DMS153 (cell line): ENCODE measurements around the gene F8.
"Not testable (repeated sequence)": the region's sequence is repeated elsewhere in the genome, so short reads cannot be mapped to it uniquely, and the experiment has no call there.

Experiments used
- DNase-seq: peaks from one replicate; lab custom pipeline; 2025; lab: John Stamatoyannopoulos, UW

F8 gene

DNA sequence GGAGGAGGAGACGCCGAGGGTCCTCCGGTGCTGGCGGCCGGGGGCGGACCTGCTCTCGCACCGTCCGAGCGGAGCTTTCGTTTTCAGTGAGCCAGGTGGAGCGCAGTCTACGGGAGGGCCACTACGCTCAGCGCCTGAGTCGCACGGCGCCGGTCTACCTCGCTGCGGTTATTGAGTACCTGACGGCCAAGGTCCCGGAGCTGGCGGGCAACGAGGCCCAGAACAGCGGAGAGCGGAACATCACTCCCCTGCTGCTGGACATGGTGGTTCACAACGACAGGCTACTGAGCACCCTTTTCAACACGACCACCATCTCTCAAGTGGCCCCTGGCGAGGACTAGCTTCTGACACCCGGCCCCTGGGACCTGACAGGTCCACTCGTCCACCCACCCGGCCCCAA is 137.5 kb downstream of the F8 start:
- DNase-seq, result not testable (repeated sequence)

DNA sequence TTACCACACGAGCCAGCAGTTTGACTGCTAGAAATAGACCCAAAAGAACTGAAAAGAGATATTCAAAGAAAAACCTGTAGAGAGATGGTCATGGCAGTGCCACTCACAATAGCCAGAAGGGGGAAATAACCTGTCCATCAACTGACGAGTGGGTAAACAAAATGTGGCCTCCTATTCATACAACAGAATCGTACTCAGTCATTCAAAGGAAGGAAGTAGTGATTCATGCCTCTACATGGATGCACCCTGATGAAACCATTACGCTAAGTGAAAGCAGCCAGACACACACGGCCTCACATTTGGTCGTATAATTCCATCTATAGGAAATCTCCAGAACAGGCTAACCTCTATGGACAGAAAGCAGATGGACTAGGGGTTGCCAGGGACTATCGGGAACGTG is 138.5 kb downstream of the F8 start:
- DNase-seq, result not testable (repeated sequence)

DNA sequence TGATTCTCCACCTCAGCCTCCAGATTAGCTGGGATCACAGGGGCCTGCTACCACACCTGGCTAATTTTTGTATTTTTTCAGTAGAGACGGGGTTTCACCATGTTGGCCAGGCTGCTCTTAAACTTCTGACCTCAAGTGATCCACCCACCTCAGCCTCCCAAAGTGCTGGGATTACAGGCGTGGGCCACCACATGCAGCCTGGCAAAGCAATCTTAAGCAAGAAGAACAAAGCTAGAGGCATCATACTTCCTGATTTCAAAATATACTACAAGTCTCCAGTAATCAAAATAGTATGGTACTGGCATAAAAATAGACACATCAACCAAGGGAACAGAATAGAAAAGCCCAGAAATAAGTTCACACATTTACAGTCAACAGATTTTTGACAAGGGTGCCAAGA is 149.2 kb downstream of the F8 start:
- no peak for DNase-seq

DNA sequence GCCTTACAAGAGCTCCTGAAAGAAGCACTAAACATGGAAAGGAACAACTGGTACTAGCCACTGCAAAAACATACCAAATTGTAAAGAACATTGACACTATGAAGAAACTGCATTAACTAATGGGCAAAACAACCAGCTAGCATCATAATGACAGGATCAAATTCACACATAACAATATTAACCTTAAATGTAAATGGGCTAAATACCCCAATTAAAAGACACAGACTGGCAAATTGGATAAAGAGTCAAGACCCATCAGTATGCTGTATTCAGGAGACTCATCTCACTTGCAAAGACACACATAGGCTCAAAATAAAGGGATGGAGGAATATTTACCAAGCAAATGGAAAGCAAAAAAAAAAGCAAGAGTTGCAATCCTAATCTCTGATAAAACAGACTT is 154.0 kb downstream of the F8 start:
- not testable (repeated sequence) for DNase-seq

DNA sequence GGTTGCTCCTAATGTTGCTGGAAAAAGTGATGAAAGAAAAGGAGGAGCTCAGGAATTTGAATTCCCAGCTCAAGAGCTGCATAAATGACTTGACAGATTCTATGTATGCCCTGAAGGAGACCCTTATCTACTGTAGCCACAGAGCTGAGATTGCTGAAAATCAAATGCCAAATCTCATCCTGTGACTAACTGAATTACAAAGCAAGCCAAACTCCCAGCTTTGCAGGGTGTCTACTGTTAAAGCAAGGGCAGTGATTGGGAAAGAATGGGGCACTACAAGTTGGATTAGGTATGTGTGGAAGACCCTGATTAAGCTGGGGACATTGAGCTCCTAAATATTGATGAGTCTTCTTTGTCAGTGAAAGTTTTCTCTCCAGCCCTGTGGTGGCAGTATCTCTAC is 167.3 kb downstream of the F8 start:
- DNase-seq, result no peak

DNA sequence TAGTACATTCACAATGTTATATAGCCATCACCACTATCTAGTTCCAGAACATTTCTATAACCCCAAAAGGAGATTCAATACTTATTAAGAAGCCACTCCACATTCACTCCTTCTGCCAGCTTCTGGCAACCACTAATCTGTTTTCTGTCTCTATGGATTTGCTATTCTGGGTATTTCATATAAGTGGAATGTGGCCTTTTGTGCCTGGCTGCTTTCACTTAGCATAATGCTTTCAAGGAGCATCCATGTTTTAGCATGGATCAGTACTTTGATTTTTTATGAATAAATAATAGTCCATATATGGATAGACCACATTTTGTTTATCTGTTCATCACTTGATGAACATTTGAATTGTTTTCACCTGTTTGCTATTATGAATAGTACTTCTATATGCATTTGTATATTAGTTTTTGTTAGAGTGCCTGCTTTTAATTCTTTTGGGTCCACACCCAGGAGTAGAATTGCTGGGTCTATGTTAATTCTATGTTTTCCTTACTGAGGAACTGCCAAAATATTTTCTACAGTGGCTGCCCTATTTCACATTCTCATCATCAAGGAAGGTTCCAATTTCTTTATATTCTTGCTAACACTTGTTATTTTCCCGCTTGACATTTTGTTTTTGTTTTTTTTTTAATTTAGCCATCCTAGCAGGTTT is 171.4 kb downstream of the F8 start:
- DNase-seq, result no peak

DNA sequence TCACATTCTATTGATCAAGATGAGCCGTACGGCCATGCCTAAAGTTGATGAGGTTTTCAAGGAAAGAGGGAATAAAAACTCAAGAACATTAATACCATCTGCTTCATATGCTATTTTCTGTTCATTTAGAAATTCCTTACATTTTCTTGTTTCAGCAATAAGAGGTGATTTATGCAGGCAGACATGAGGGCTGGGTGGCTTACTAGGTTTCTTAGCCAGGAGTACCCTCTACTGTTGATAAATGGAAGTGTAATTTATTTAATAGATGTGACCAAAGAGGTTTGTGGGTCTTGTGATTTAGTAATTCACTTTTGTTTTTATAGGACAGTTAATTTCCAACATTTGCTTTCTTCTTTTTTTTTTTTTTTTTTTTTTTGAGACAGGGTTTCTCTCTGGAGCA is 181.7 kb downstream of the F8 start:
- DNase-seq, result peak; percentile 48

DNA sequence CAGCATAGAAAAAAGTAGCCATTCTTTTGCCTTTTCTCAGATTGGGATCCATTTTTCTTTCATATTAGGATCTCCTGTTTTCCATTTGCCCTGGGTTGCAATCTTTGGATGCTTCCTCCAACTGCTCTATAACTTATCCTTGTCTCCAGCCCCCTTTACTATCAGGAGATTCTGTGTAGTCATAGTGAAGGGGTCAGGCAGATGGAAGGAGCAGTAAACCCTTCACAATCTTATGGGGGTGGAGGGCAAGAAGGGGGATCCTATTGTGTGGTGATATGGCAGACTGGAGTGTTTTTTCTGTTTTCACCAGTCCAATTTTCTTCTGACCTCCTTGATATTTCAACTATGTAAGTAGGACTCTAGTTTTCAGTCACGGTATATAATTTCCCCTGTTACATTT is 186.4 kb downstream of the F8 start:
- DNase-seq, result no peak

DNA sequence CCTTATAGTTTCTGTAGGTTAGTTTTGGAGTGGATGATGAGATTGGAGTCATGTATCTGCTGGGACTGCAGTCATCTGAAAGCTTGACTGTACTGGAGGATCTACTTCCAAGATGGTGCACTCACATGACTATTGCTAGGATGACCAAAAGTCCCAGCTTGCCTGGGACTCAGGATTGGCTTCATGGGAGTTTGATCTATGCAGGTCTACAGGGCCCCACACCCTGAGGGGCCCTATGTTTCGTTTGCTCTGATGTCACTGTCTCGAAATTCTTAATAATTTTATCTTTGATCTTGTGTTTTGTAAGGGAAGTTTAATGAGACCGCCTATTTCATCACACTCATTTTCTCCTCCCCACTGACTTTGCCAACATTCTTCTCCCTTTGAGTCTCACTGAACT is 188.0 kb downstream of the F8 start, which contains the start of gene SMIM9:
Gene SMIM9 (minus strand): TSS at position 101 of the 400 bp plus-strand sequence. CDS start 3,806 bp downstream, outside the sequence.
- DNase-seq, result no peak

DNA sequence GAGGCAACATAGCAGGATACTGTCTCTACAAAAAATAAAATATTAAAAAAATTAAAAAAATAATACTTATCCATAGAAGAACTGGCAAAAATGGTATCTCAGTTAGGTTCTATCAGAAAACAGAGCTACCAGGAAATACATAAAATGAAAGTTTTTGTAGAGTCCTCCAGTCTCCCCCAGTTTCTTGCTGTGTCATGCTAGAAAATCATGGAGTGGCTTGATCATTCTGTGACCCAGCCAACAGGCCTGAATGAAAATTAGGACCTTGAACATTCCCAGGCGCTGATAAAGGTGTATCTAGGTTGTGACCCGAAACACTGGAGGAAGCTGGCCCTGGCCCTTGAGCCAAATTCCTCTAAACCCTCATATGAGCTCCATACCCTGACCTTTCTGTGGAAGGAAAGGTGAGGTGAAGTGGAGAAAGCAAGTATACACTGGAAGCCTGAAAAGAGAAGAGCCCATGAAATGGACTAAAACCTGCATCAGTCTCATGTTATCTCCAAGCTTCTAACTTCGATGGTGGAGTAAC is 188.7 kb downstream of the F8 start:
- DNase-seq, result no peak

DNA sequence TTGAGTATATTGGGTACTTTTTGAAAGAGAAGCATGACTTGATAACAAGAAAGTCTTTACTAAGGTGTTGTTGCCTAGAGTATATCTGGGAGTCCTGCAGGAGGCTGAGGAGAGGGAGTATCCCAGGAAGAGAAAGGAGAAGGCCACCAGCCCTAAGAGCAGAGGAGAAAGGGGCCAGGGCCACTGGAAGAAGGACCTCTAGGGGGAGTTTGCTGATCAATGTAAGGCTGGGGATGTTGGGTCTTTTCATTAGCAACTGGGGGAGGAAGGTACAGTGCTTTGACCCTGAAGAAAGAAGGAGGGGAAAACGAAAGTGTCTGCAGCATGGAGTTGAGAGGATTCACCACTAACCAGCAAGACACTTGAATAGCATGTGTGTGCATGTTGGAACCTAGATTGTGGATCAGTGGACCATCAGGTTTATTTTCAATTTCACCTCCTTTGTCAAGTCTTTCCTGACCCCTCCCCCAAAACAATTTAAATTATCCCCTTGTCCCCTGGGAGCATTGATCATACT is 192.5 kb downstream of the F8 start:
- no peak for DNase-seq

DNA sequence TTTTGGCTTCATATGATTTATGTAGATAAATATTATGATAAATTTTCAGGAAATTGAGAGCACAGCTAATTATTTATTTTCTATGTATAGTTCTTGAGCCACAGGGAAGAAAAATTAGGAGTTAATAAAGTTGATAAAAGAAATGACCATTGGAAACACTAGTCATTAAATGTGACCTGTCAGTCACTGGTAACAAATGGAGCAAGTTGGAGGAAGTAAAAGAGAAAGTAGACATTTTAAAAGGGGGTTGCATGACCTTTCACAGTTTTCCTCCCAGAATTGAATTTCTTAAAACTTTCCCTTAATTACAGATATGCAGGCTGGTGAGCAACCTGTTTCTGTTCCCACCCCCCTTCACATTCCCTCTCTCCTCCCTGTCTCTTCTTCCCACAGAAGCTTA is 193.4 kb downstream of the F8 start:
- no peak for DNase-seq

DNA sequence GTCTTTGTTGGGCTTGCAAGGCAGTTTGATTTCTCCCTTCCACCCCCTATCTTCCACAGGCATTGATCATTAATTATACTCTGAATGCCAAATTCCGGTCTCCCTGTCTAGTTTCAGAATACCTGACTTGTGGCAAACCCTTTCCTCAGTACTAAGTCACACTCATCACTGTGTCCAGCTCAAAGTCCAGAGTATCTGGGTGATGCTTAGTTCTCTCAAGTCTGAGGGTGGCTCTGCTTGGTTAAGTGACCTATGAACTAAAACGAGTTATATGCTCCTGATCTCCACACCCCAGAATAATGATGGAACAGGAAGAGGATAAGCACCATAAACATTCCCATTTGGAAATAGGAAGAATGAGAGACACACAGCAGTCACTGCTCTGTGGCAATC is 194.5 kb downstream of the F8 start:
- no peak for DNase-seq

DNA sequence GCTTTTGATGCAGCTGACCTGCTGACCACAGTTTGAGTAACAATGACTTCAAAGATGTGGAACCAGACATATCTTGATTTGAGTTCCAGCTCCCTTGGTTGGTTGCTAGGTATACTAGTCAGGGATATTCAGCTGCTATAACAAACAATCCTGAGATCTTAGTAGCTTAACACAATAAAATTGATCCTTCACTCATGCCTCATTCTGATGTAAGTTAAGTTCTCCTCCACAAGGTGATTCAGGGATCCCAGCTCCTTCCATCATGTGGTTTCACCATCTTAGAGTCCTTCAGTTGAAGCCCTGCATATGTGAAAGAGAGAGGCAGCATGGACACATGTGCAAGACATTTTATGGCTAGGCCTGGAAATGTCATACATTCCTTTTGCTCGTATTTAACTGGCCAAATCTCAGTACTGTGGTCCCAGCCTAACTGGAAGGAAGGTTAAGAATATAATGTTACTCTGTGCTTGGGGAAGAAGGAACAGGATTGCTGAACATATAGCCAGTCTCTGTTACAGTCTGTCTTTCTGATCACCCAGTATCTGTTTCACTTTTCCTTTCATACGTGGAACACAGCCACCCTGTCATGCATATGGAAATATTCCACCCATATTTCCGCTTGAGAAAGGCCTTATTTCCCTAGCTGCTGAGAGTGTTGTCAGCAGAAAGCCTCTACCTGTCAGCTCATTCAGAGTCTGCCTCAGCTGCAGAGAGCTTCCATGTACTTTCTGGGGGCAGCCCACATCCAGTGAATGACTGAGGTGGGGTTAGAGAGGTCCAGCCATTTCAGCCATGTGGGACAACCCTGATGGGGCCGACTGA is 195.1 kb downstream of the F8 start:
- no peak for DNase-seq

DNA sequence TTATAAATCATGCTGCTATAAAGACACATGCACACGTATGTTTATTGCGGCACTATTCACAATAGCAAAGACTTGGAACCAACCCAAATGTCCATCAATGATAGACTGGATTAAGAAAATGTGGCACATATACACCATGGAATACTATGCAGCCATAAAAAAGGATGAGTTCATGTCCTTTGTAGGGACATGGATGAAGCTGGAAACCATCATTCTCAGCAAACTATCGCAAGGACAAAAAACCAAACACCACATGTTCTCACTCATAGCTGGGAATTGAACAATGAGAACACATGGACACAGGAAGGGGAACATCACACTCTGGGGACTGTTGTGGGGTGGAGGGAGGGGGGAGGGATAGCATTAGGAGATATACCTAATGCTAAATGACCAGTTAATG is 196.9 kb downstream of the F8 start:
- DNase-seq, result not testable (repeated sequence)

DNA sequence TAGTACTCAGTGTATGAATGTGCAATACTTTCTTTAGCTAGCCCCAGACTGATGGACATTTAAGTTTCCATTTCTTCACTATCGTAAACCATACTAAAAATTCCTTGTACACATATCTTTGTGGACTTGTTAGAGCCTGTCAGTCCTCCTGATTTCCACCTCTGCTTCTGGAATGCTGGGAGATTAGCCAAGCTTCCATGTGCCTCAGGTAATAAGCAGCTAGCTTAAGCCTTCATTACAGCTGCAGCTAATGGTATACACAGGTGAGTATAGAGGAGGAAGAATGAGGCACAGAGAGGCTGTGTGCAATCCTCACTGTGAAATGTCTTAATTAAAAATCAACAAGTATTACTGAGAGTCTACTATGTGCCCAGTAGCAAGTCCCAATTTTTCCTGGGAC is 197.9 kb downstream of the F8 start:
- DNase-seq, result no peak

DNA sequence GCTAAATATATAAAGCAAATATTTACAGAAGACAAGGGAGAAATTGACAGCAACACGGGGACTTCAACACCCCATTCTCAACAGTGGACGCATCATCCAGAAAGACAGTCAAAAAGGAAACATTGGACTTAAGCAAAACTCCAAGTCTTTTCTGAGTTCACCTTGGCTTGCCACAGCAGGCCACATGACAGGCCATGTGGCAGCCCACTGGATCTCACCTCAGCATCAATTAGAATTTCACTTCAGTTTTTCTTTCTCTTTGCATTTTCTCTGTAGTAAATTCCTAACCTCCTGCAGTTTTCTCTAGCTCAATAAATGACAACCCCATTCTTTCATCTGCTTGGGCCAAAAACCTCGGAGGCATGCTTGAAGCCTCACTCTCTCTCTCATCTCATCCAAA is 200.5 kb downstream of the F8 start:
- no peak for DNase-seq

DNA sequence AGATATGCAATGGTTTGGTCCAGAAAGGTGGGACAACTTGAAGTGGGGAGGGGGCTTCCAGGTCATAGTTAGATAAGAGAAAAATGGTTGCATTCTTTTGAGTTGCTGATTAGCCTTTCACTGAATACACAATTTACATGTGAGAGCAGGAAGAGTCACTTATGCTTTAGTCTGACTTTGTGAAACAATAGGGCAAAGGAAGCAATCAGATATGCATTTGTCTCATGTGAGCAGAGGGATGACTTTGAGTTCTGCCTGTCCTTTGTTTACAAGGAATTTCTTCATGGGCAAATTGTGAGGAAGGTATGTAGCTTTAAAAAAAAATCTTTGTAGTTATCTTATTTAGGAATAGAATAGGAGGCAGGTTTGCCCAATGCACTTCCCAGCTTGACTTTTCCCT is 201.0 kb downstream of the F8 start:
- no peak for DNase-seq

DNA sequence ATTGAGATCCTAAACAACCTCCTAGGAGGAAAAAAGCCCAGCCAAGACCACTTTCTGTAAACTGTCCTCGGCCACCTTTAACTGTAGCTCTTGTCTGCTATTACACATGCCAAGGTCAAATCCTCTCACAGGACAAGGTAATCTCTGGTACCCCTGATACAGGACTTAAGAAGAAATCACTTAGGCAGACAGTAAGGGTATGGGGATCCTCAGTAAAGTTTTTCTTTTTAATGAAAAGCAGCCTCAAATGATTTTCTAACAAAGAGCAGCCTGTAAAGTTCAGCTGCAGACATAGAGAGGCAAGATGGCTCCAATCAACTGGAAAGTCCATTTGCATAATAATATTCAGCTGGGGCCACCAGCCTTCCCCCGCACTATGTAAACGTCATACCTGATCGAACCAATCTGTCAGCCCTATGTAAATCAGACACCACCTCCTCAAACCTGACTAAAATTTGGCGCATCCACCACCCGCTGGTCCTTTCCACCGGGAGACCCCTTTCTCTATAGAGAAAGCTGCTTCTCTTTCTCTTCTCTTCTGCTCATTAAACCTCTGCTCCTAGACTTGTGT is 202.7 kb downstream of the F8 start:
- DNase-seq, result no peak

DNA sequence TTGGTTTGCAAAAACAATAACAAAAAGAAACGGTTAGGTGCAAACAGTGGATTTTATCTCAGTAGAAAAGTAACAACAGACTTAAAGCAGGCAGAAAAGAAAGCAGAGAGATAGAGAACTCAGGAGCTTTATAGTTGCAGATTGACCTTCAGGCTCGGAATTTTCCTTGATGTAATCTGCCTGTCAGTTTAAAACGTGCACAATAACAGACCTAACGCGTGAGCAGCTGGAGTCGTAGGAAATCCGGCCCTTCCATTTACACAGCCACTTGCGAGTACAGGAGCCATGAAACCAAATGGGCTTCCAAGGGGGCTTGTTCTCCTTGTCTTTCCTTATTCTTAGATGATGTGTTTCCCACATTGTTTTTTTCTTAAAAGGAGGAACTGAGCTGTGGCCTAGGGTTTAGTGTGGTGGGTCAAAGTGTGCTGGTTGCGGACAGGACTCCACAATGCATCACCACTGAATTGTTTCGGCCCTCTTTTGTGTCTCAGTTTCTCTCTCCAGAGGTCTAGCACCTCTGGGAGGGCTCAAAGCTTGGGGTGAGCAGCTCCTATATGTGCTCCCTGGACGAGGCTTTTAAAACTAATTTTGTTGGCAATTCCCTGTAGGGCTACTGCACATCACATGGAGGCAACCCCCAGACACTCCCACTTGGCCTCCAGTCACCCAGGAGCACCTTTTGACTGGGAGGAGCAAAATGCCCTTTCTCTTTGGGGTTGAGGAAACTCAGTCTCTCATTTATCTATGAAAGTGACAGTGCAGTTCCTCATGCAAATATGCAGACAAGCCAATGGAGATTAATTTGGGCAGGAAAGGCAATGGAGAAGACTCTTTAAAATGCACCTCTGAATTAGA is 203.4 kb downstream of the F8 start:
- DNase-seq, result no peak

DNA sequence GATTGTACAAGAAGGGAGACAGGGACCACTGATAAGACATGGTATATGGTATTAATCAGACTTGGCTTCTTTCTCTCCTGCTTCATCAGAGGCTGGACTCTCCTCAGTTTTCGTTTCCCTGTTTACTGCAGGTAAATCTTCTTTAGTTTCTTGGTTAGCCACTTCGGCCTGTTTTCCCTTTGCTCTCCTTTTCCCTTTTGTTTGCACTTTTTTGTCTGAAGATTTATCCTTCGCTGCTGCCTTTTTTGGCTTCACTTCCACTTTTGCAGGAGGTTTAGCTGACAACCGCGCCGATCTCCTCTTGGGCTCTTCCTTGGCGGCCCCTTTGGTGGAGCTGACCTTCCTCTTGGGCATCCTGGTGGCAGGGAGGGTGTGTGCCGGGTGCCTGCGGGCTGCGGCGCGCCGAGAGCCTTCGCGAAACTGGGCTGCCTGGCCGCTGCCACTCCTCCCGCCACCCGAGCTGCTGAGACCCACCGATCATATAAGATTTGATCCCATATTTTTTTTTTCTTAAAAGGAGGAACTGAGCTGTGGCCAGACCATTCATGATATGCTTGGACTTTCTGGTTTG is 205.4 kb downstream of the F8 start:
- DNase-seq, result not testable (repeated sequence)
